Spleen (tissue), 11 donors: Measurements from ENCODE around the gene PRDX6. TPM values are rescaled to one million over a fixed set of nuclear protein-coding genes. Genes with fewer than 3 reads are reported as not detected.
"Not testable (repeated sequence)": the region's sequence is repeated elsewhere in the genome, so short reads cannot be mapped to it uniquely, and the experiment has no call there.

Experiments
- DNase-seq: peaks from one replicate; pipeline ENCODE4 v3.0.0-alpha.2; 2020
- H3K27ac ChIP-seq, 8 donors: fragments of 200-600 bp; sonication (generic) in 7 of 8; 1 replicate in 4 of 8; 2 replicates in 4 of 8; pipeline versions ENCODE4 v1.5.0 to v1.8.0; 2016 to 2021; ENCODE audit warnings: inconsistent platforms in 4 of 8, mild to moderate bottlenecking in 4 of 8, moderate library complexity in 1 of 8
- H3K27me3 ChIP-seq, 7 donors: fragments of 200-600 bp; sonication (generic) in 6 of 7; replicated peaks in 1 of 7; 1 replicate in 4 of 7; 2 replicates in 3 of 7; pipeline versions ENCODE4 v1.5.0 to v1.8.0; 2016 to 2021; ENCODE audit warnings: inconsistent platforms in 3 of 7, mild to moderate bottlenecking in 1 of 7
- H3K36me3 ChIP-seq, 6 donors: fragments of 200-600 bp; sonication (generic) in 5 of 6; 1 replicate in 4 of 6; 2 replicates in 2 of 6; pipeline versions ENCODE4 v1.5.0 to v1.8.0; 2016 to 2021; ENCODE audit warnings: inconsistent platforms in 2 of 6
- H3K4me1 ChIP-seq, 6 donors: fragments of 200-600 bp; sonication (generic) in 5 of 6; 1 replicate in 3 of 6; 2 replicates in 3 of 6; pipeline versions ENCODE4 v1.5.0 to v1.8.0; 2016 to 2021; ENCODE audit warnings: inconsistent platforms in 3 of 6
- H3K4me3 ChIP-seq, 8 donors: fragments of 200-600 bp; sonication (generic) in 7 of 8; 1 replicate in 4 of 8; 2 replicates in 4 of 8; pipeline versions ENCODE4 v1.5.0 to v1.8.0; 2016 to 2021; ENCODE audit warnings: inconsistent platforms in 4 of 8, mild to moderate bottlenecking in 4 of 8, moderate library complexity in 2 of 8
- H3K9me3 ChIP-seq, 8 donors: fragments of 200-600 bp; sonication (generic) in 7 of 8; 1 replicate in 4 of 8; 2 replicates in 4 of 8; pipeline versions ENCODE4 v1.5.0 to v1.8.0; 2016 to 2021; ENCODE audit warnings: inconsistent platforms in 4 of 8
- POLR2A ChIP-seq, 3 donors: fragments of 450-650 bp; IDR thresholded peaks; one replicate each; pipeline ENCODE4 v1.5.1; 2017; ENCODE audit warnings: antibody characterized with exemption in 3 of 3, mild to moderate bottlenecking in 1 of 3
- POLR2AphosphoS5 ChIP-seq, 3 donors: sonication (generic); formaldehyde crosslinking; IDR thresholded peaks; one replicate each; pipeline ENCODE4 v1.5.1; 2017; ENCODE audit warnings: antibody characterized with exemption in 3 of 3
- WGBS, 5 donors: extraction: QIAGEN DNeasy Blood & Tissue Kit in 3 of 5; methylation state at CpG; one replicate each; pipeline versions ENCODE4 v1.1.5 to v1.1.7; 2013 to 2018; 5-methylcytosine and 5-hydroxymethylcytosine counted together
- intact Hi-C: fragments of 100-400 bp; cut with DNase I; formaldehyde crosslinking; loops from one replicate; pipeline ENCODE4 v1.15.0; 2023; ENCODE audit warnings: low total_unique reads
- polyA plus RNA-seq, 3 donors: library from polyadenylated mRNA; stranded (reverse); fragments of 200-250 nt; gene quantifications; one replicate each; pipeline ENCODE4 v1.2.1, GENCODE V29; 2013
- total RNA-seq, 7 donors: library from RNA; depleted of rRNA in 3 of 7; stranded (reverse); fragments of >200 nt in 3 of 7; fragmentation: NEBNext Ultra II Directional in 4 of 7; extraction: Animal tissue kit (Norgen Biotek cat#: 25700) in 4 of 7; gene quantifications; one replicate each; pipeline versions ENCODE4 v1.1.0 to v1.2.1, GENCODE V29; 2016 to 2021
- TF ChIP-seq, protein P1 (sequence below), 11 experiments: fragments of 200-600 bp in 7 of 11; fragments of 450-650 bp in 4 of 11; sonication (generic) in 4 of 11; IDR thresholded peaks in 8 of 11; conservative IDR thresholded peaks in 3 of 11; 1 replicate in 7 of 11; 2 replicates in 4 of 11; pipeline versions ENCODE4 v1.4.0 to v1.8.0; 2016 to 2021; ENCODE audit warnings: antibody characterized with exemption in 11 of 11, inconsistent platforms in 4 of 11, mild to moderate bottlenecking in 1 of 11
- donor health status: healthy with polysubstance abuse.
- donor health status: DM: no; HTN: no; CAD: no; lungs with moderate emphysema.
- donor health status: DM: no; HTN: no; CAD: no.
- donor health status: Bipolar disorder and iron deficiency.
- donor health status: healthy.
- donor health status: DM: no; HTN: no; CAD: no.
- donor health status: DM: yes; HTN: yes; CAD: no.

The PRDX6 gene
- total and polyA plus RNA-seq, 10 donors = 122 to 240 (median 146) TPM

DNA sequence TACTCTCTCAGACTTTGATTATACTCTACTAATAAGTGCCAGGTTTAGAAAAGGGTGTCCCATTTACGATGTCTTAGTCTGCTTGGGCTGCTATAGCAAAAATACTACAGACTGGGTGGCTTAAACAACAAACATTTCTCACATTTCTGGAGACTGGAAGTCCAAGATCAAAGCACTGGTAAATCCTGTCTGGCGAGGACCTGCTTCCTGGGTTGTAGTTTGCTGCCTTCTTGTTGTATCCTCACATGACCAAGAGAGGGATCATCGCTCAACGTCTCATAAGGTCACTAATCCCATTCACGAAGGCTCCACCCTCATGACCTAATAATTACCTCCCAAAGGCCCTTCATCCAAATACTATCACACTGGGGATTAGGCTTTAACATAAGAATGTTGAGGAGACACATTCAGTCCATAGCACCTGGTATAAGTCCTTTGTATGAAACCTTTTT is 12.0 kb downstream of the PRDX6 start:
- no peak overlapping the region for H3K4me3 ChIP-seq
- DNase-seq = no peak
- no peak overlapping the region for H3K27ac ChIP-seq
- no peaks in the 10 kb centered on the region for H3K4me1 ChIP-seq
- intact Hi-C loops = no loop called here
- peaks cover 0 to 11% (median 0%) of the 10 kb centered on the region in 8 donors for H3K9me3 ChIP-seq
- TF ChIP-seq, protein P1, sequence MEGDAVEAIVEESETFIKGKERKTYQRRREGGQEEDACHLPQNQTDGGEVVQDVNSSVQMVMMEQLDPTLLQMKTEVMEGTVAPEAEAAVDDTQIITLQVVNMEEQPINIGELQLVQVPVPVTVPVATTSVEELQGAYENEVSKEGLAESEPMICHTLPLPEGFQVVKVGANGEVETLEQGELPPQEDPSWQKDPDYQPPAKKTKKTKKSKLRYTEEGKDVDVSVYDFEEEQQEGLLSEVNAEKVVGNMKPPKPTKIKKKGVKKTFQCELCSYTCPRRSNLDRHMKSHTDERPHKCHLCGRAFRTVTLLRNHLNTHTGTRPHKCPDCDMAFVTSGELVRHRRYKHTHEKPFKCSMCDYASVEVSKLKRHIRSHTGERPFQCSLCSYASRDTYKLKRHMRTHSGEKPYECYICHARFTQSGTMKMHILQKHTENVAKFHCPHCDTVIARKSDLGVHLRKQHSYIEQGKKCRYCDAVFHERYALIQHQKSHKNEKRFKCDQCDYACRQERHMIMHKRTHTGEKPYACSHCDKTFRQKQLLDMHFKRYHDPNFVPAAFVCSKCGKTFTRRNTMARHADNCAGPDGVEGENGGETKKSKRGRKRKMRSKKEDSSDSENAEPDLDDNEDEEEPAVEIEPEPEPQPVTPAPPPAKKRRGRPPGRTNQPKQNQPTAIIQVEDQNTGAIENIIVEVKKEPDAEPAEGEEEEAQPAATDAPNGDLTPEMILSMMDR (IDR thresholded peaks at IDR 0.05 in 8 of 11, conservative IDR thresholded peaks at IDR 0.05 in 3 of 11) = no peak
- no peak for TF ChIP-seq POLR2A (IDR thresholded peaks at IDR 0.05)
- TF ChIP-seq POLR2AphosphoS5 (IDR thresholded peaks at IDR 0.05) = no peak
- no peaks in the 10 kb centered on the region for H3K27me3 ChIP-seq
- WGBS, 5 donors = 89 to 94% (median 91%) methylated on average over 5 of the region's 5 CpGs
- H3K36me3 ChIP-seq = peaks cover 0 to 83% (median 56%) of the 10 kb centered on the region in 6 donors

DNA sequence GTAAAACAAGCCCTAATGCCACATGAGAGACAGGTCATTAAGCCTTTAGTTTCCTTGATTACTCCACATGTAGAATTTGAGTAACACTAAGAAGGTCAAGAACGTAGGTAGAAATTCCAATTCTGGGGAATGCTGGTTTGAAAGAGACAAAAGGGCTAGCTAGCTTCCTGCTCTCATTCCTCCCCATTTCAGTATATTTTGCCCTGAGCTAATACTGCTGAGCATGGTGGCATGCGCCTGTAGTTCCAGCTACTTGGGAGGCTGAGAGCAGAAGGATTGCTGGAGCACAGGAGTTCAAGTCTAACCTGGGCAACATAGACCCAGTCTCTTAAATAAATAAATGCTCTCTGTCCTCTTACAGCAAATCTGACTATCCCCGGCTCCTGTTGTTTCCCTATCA is 12.8 kb downstream of the PRDX6 start:
- WGBS, 5 donors = 95 to 100% (median 100%) methylated on average over 3 of the region's 3 CpGs
- no peak overlapping the region for H3K4me3 ChIP-seq
- TF ChIP-seq POLR2AphosphoS5 (IDR thresholded peaks at IDR 0.05) (no peak), POLR2A (IDR thresholded peaks at IDR 0.05) (no peak)
- TF ChIP-seq, protein P1 (IDR thresholded peaks at IDR 0.05 in 8 of 11, conservative IDR thresholded peaks at IDR 0.05 in 3 of 11) = no peak
- no peak for DNase-seq
- peaks cover 0 to 75% (median 49%) of the 10 kb centered on the region in 6 donors for H3K36me3 ChIP-seq
- H3K9me3 ChIP-seq = peaks cover 0 to 11% (median 0%) of the 10 kb centered on the region in 8 donors
- H3K4me1 ChIP-seq = no peaks in the 10 kb centered on the region
- intact Hi-C loops = no loop called here
- no peaks in the 10 kb centered on the region for H3K27me3 ChIP-seq
- no peak overlapping the region for H3K27ac ChIP-seq

DNA sequence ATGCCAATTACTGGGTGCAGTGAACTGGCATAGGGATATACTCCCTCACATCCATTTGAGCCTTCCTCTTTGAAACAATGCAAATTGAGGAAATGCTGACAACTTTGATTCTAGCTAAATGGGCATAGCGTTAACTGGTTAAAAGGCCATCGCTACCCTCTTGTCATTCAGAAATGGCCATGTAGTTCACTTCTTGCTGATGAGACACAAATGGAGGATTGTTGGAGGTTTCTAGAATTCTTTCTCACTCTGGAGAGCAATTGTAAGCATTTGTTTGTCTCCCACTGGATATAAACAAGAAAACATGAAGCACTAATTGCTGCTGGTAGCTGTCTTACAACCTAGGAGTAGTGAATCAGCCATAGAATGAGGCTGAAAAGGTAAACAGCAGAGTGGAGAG is 14.4 kb downstream of the PRDX6 start:
- Histone ChIP-seq H3K27me3 (no peaks in the 10 kb centered on the region), H3K27ac (no peak overlapping the region), H3K4me3 (no peak overlapping the region), H3K4me1 (no peaks in the 10 kb centered on the region), H3K9me3 (peaks cover 0 to 13% (median 0%) of the 10 kb centered on the region in 8 donors), H3K36me3 (peaks cover 0 to 59% (median 34%) of the 10 kb centered on the region in 6 donors)
- WGBS, 5 donors = 93 to 99% (median 97%) methylated on average over 2 of the region's 2 CpGs
- no peak for TF ChIP-seq POLR2AphosphoS5 (IDR thresholded peaks at IDR 0.05)
- TF ChIP-seq, protein P1 (IDR thresholded peaks at IDR 0.05 in 8 of 11, conservative IDR thresholded peaks at IDR 0.05 in 3 of 11) = no peak
- TF ChIP-seq POLR2A (IDR thresholded peaks at IDR 0.05) = no peak
- intact Hi-C loops = no loop called here
- no peak for DNase-seq

DNA sequence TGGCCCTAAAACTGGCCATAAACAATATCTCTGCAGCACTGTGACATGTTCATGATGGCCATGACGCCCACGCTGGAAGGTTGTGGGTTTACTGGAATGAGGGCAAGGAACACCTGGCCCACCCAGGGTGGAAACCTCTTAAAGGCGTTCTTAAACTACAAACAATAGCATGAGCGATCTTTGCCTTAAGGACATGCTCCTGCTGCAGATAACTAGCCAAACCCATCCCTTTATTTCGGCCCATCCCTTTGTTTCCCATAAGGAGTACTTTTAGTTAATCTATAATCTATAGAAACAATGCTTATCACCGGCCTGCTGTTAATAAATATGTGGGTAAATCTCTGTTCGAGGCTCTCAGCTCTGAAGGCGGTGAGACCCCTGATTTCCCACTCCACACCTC is 16.0 kb downstream of the PRDX6 start:
- intact Hi-C loops, H3K4me3 ChIP-seq, DNase-seq, H3K27ac ChIP-seq, H3K27me3 ChIP-seq, H3K4me1 ChIP-seq: not testable (repeated sequence)
- peaks cover 0 to 19% (median 0%) of the 10 kb centered on the region in 8 donors for H3K9me3 ChIP-seq
- WGBS, 5 donors = 93 to 99% (median 96%) methylated on average over 8 of the region's 8 CpGs
- H3K36me3 ChIP-seq = peaks cover 0 to 43% (median 18%) of the 10 kb centered on the region in 6 donors
